IMR-90 (cell line): ENCODE data around the gene CACUL1. TPM values are rescaled to one million over a fixed set of nuclear protein-coding genes. Genes with fewer than 3 reads are reported as not detected.

Experiments
- ATAC-seq: fragments of 200-7000 bp; cut with Tn5 transposase; 2 replicates; pipeline ENCODE4 v1.9.1; 2020; ENCODE audit warnings: low read depth, mild to moderate bottlenecking, moderate library complexity
- BruUV-seq: library from RNA; stranded (reverse); fragments of 400-500 nt; replicated peaks from 2 replicates; lab custom pipeline; 2021; lab: Mats Ljungman, UMichigan
- CTCF ChIA-PET: fragments of 300-600 bp; formaldehyde crosslinking; extraction: SDS; loops from one replicate; lab custom pipeline; 2021; ENCODE audit warnings: antibody characterized with exemption; lab: Yijun Ruan, JAX
- POLR2A ChIA-PET: fragments of 300-600 bp; sonication (Branson Sonifier 250); formaldehyde crosslinking; loops from one replicate; lab custom pipeline; 2022; ENCODE audit warnings: antibody characterized with exemption; ENCODE audit not compliant: unreplicated experiment; lab: Charles Lee
- DNase-seq: peaks from one replicate; pipeline ENCODE4 v3.0.0; 2013
- H2AFZ ChIP-seq: replicated peaks from 2 replicates; pipeline ENCODE3; 2013; ENCODE audit warnings: low read length, mild to moderate bottlenecking; ENCODE audit not compliant: poor library complexity
- H2AK5ac ChIP-seq: 2 replicates; pipeline ENCODE4 v1.6.1; 2013; ENCODE audit warnings: low read depth, low read length, inconsistent platforms
- H2AK9ac ChIP-seq: replicated peaks from 2 replicates; pipeline ENCODE3; 2013; ENCODE audit warnings: mild to moderate bottlenecking, low read depth, low read length, moderate library complexity; ENCODE audit not compliant: poor library complexity
- H2BK120ac ChIP-seq: 2 replicates; pipeline ENCODE4 v1.6.1; 2013; ENCODE audit warnings: low read depth, low read length, inconsistent platforms
- H2BK15ac ChIP-seq: 3 replicates; pipeline ENCODE4 v1.6.1; 2013; ENCODE audit warnings: low read depth, low read length, inconsistent platforms
- H2BK20ac ChIP-seq: 2 replicates; pipeline ENCODE4 v1.6.1; 2013; ENCODE audit warnings: low read depth, mild to moderate bottlenecking, inconsistent platforms, low read length, moderate library complexity
- H2BK5ac ChIP-seq: 2 replicates; pipeline ENCODE4 v1.6.1; 2013; ENCODE audit warnings: mild to moderate bottlenecking, low read depth, low read length, inconsistent platforms; ENCODE audit not compliant: poor library complexity, severe bottlenecking
- H3K14ac ChIP-seq: replicated peaks from 2 replicates; pipeline ENCODE4 v1.6.1; 2013; ENCODE audit warnings: low read depth, low read length, inconsistent platforms
- H3K18ac ChIP-seq: 2 replicates; pipeline ENCODE4 v1.6.1; 2013; ENCODE audit warnings: low read depth, low read length, control low read depth
- H3K23ac ChIP-seq: 2 replicates; pipeline ENCODE4 v1.6.1; 2013; ENCODE audit warnings: low read depth, low read length, inconsistent platforms
- H3K27ac ChIP-seq: 2 replicates; pipeline ENCODE4 v1.5.1; 2013; ENCODE audit warnings: mild to moderate bottlenecking, control low read depth, low read length; ENCODE audit not compliant: insufficient read depth
- H3K27me3 ChIP-seq: 2 replicates; pipeline ENCODE4 v1.6.1; 2013; ENCODE audit warnings: low read length; ENCODE audit not compliant: control insufficient read depth, insufficient read depth
- H3K36me3 ChIP-seq: 2 replicates; pipeline ENCODE4 v1.6.1; 2013; ENCODE audit warnings: low read length, mixed read lengths; ENCODE audit not compliant: control insufficient read depth, insufficient read depth
- H3K4ac ChIP-seq: 2 replicates; pipeline ENCODE4 v1.6.1; 2013; ENCODE audit warnings: low read depth, low read length, inconsistent platforms
- H3K4me1 ChIP-seq: 2 replicates; pipeline ENCODE4 v1.6.1; 2013; ENCODE audit warnings: low read length, mixed read lengths; ENCODE audit not compliant: control insufficient read depth, insufficient read depth
- H3K4me2 ChIP-seq: 2 replicates; pipeline ENCODE4 v1.6.1; 2013; ENCODE audit warnings: low read depth, mild to moderate bottlenecking, control low read depth, low read length, moderate library complexity
- H3K4me3 ChIP-seq: 2 replicates; pipeline ENCODE4 v1.5.1; 2013; ENCODE audit warnings: low read depth, mild to moderate bottlenecking, control low read depth, low read length, moderate library complexity; ENCODE audit not compliant: insufficient read depth
- H3K56ac ChIP-seq: 2 replicates; pipeline ENCODE4 v1.6.1; 2013; ENCODE audit warnings: low read length, inconsistent platforms; ENCODE audit not compliant: insufficient read depth; ENCODE audit errors: extremely low read depth
- H3K79me1 ChIP-seq, 2 experiments: 2 replicates each; pipeline ENCODE4 v1.6.1; 2013; ENCODE audit warnings: low read length in 2 of 2, inconsistent platforms in 1 of 2, low read depth in 1 of 2
- H3K9ac ChIP-seq: 2 replicates; pipeline ENCODE4 v1.6.1; 2013; ENCODE audit warnings: low read depth, low read length, control low read depth
- H3K9me1 ChIP-seq: 2 replicates; pipeline ENCODE4 v1.6.1; 2013; ENCODE audit warnings: low read length, inconsistent platforms; ENCODE audit not compliant: insufficient read depth
- H3K9me3 ChIP-seq: 2 replicates; pipeline ENCODE4 v1.6.1; 2013; ENCODE audit warnings: low read length; ENCODE audit not compliant: control insufficient read depth, insufficient read depth
- H4K20me1 ChIP-seq: 2 replicates; pipeline ENCODE4 v1.6.1; 2013; ENCODE audit warnings: low read length, inconsistent platforms; ENCODE audit not compliant: insufficient read depth
- H4K5ac ChIP-seq: 2 replicates; pipeline ENCODE4 v1.6.1; 2013; ENCODE audit warnings: mild to moderate bottlenecking, low read depth, low read length, control low read depth
- H4K8ac ChIP-seq, 2 experiments: 2 replicates each; pipeline ENCODE4 v1.6.1; 2013; ENCODE audit warnings: low read depth in 2 of 2, low read length in 2 of 2, control low read depth in 1 of 2, inconsistent platforms in 1 of 2
- H4K91ac ChIP-seq: 2 replicates; pipeline ENCODE4 v1.6.1; 2013; ENCODE audit warnings: low read depth, low read length, inconsistent platforms; ENCODE audit not compliant: insufficient read depth
- BHLHE40 ChIP-seq: fragments of 150-350 bp; IDR thresholded peaks from 2 replicates; pipeline ENCODE4 v1.6.1; 2016; ENCODE audit warnings: mild to moderate bottlenecking, low read depth, low read length
- CEBPB ChIP-seq: IDR thresholded peaks from 2 replicates; pipeline ENCODE4 v1.6.1; 2012; ENCODE audit warnings: low read depth, low read length, improper control_type of control experiment
- CHD1 ChIP-seq: IDR thresholded peaks from 2 replicates; pipeline ENCODE4 v1.6.1; 2012; ENCODE audit warnings: low read depth, low read length, improper control_type of control experiment
- CTCF ChIP-seq: conservative IDR thresholded peaks from 2 replicates; pipeline ENCODE4 v1.5.1; 2012; ENCODE audit warnings: mild to moderate bottlenecking, low read depth, low read length, improper control_type of control experiment
- FOS ChIP-seq: fragments of 150-350 bp; IDR thresholded peaks from 2 replicates; pipeline ENCODE4 v1.6.1; 2016; ENCODE audit warnings: low read depth, low read length
- MAFK ChIP-seq: IDR thresholded peaks from 2 replicates; pipeline ENCODE4 v1.6.1; 2012; ENCODE audit warnings: low read depth, low read length, improper control_type of control experiment
- MAZ ChIP-seq: IDR thresholded peaks from 2 replicates; pipeline ENCODE4 v1.6.1; 2012; ENCODE audit warnings: low read depth, mild to moderate bottlenecking, low read length, improper control_type of control experiment, moderate library complexity, borderline replicate concordance
- MXI1 ChIP-seq: IDR thresholded peaks from 2 replicates; pipeline ENCODE4 v1.6.1; 2012; ENCODE audit warnings: low read depth, mild to moderate bottlenecking, low read length, moderate library complexity, borderline replicate concordance
- NFE2L2 ChIP-seq: fragments of 150-350 bp; IDR thresholded peaks from 2 replicates; pipeline ENCODE4 v1.6.1; 2016; ENCODE audit warnings: low read depth, mild to moderate bottlenecking, low read length
- RCOR1 ChIP-seq: IDR thresholded peaks from 2 replicates; pipeline ENCODE4 v1.6.1; 2012; ENCODE audit warnings: mild to moderate bottlenecking, low read length, improper control_type of control experiment; ENCODE audit not compliant: insufficient replicate concordance
- WGBS, 2 experiments: methylation state at CpG; one replicate each; pipeline versions ENCODE4 v1.1.5 to v1.1.7; 2013; ENCODE audit warnings: missing lambda C conversion rate in 2 of 2; ENCODE audit not compliant: insufficient read length in 1 of 2; ENCODE audit errors: extremely low coverage in 2 of 2; 5-methylcytosine and 5-hydroxymethylcytosine counted together
- dilution Hi-C: fragments of 300-500 bp; cut with HindIII; formaldehyde crosslinking; loops from one replicate; pipeline ENCODE4 v1.14.3; 2018; ENCODE audit warnings: low sequenced_read_pairs; ENCODE audit not compliant: unreplicated experiment
- in situ Hi-C: fragments of 300-500 bp; cut with MboI; formaldehyde crosslinking; loops from 3 replicates; pipeline ENCODE4 v1.14.3; 2019; ENCODE audit warnings: low sequenced_read_pairs, inconsistent platforms, mixed read lengths
- intact Hi-C: fragments of 100-400 bp; cut with micrococcal nuclease; formaldehyde crosslinking; loops from 2 replicates; pipeline ENCODE4 v1.10.0; 2022
- polyA plus RNA-seq, 3 experiments: library from polyadenylated mRNA; depleted of rRNA; stranded (reverse); fragments of >200 nt; gene quantifications; 2 replicates each; pipeline ENCODE4 v1.2.3, GENCODE V29; 2012; ENCODE audit warnings: low replicate concordance in 1 of 3
- total RNA-seq: library from RNA; depleted of rRNA; stranded (reverse); fragments of >200 nt; gene quantifications from 2 replicates; pipeline ENCODE4 v1.2.3, GENCODE V29; 2012

The CACUL1 gene
- total and polyA plus RNA-seq, 2 of the 4 experiments (the other 2 are of a cell fraction) = 5.3 to 23.5 TPM

- no peaks in the 10 kb centered on the region for H3K36me3 ChIP-seq
- in situ Hi-C loops (no loop called here), intact Hi-C loops (no loop called here), dilution Hi-C loops (no loop called here)
- no peaks in the 10 kb centered on the region for H3K79me1 ChIP-seq
- ChIA-PET POLR2A (interaction anchor here (0.6 kb wide), 1 partner anchor 225 kb away, joined by 3 read pairs; the partner anchor contains the start of gene NANOS1), CTCF (no interaction called here)
- no peak overlapping the region for H3K27ac ChIP-seq
- H3K4me3 ChIP-seq = no peak overlapping the region
- H3K4me2 ChIP-seq = no peak overlapping the region
- H3K23ac ChIP-seq = no peak overlapping the region
- H2BK20ac ChIP-seq = no peak overlapping the region
- H3K4me1 ChIP-seq = no peaks in the 10 kb centered on the region
- H3K14ac ChIP-seq = no peak overlapping the region
- H3K27me3 ChIP-seq = peaks cover 9% of the 10 kb centered on the region
- no peak overlapping the region for H3K9ac ChIP-seq
- H2BK15ac ChIP-seq = no peak overlapping the region
- no peak overlapping the region for H3K18ac ChIP-seq
- DNase-seq (no peak), ATAC-seq (no peak)
- no peak overlapping the region for H2BK5ac ChIP-seq
- no peak for TF ChIP-seq FOS
- no peak for TF ChIP-seq RCOR1
- TF ChIP-seq MAZ = no peak
- no peak for TF ChIP-seq MXI1
- no peak for TF ChIP-seq MAFK
- no peak for TF ChIP-seq CHD1
- no peak for TF ChIP-seq CTCF
- TF ChIP-seq BHLHE40 = no peak
- TF ChIP-seq CEBPB = no peak
- TF ChIP-seq NFE2L2 = no peak
- H4K5ac ChIP-seq = no peak overlapping the region
- H3K56ac ChIP-seq = no peak overlapping the region
- H4K20me1 ChIP-seq = no peaks in the 10 kb centered on the region
- H3K9me1 ChIP-seq = no peaks in the 10 kb centered on the region
- no peak overlapping the region for H2AFZ ChIP-seq
- no peak overlapping the region for H4K8ac ChIP-seq
- WGBS, 2 experiments = no CpG with 5 or more reads among the region's 3 CpGs
- H2AK9ac ChIP-seq = no peak overlapping the region
- H3K4ac ChIP-seq = no peak overlapping the region
- BruUV-seq = no TSS peak
- H2BK120ac ChIP-seq = no peak overlapping the region
- no peak overlapping the region for H2AK5ac ChIP-seq
- no peak overlapping the region for H4K91ac ChIP-seq
- H3K9me3 ChIP-seq = no peaks in the 10 kb centered on the region
Measured at GRCh38 chr10:118804262-118804773, 49.5 kb upstream of the CACUL1 start.
